CD14-positive monocyte (primary cell): ENCODE results near the gene ZNF202. TPM values are rescaled to one million over a fixed set of nuclear protein-coding genes. Genes with fewer than 3 reads are reported as not detected.

Experiments used
- DNase-seq, 3 donors: peaks; one replicate each; pipeline ENCODE4 v3.0.0-alpha.2; 2011 to 2022
- H2AFZ ChIP-seq: 2 replicates; pipeline ENCODE4 v1.6.0; 2012; ENCODE audit warnings: mild to moderate bottlenecking, low read depth, low read length, inconsistent platforms; ENCODE audit not compliant: insufficient read depth, poor library complexity, severe bottlenecking
- H3K27ac ChIP-seq, 2 donors: 1 replicate in 1 of 2; 2 replicates in 1 of 2; pipeline ENCODE4 v1.5.1; 2012 to 2013; ENCODE audit warnings: low read length in 2 of 2, control low read depth in 1 of 2, inconsistent platforms in 1 of 2, low read depth in 1 of 2, mild to moderate bottlenecking in 1 of 2
- H3K27me3 ChIP-seq, 2 donors: one replicate each; pipeline versions ENCODE4 v1.6.0 to v1.6.1; 2011 to 2013; ENCODE audit warnings: low read length in 2 of 2; ENCODE audit not compliant: control insufficient read depth in 2 of 2, insufficient read depth in 2 of 2
- H3K36me3 ChIP-seq, 2 donors: replicated peaks in 1 of 2; 1 replicate in 1 of 2; 2 replicates in 1 of 2; pipeline versions ENCODE4 v1.5.1 to v1.6.1; 2012 to 2013; ENCODE audit warnings: low read length in 2 of 2, control low read depth in 1 of 2, inconsistent platforms in 1 of 2, mild to moderate bottlenecking in 1 of 2; ENCODE audit not compliant: insufficient read depth in 2 of 2, control insufficient read depth in 1 of 2
- H3K4me1 ChIP-seq, 2 donors: 1 replicate in 1 of 2; 2 replicates in 1 of 2; pipeline versions ENCODE4 v1.5.1 to v1.6.1; 2012 to 2013; ENCODE audit warnings: low read length in 2 of 2, control low read depth in 1 of 2, inconsistent platforms in 1 of 2, mild to moderate bottlenecking in 1 of 2, moderate library complexity in 1 of 2; ENCODE audit not compliant: insufficient read depth in 2 of 2, control insufficient read depth in 1 of 2
- H3K4me2 ChIP-seq: replicated peaks from 2 replicates; pipeline ENCODE3; 2012; ENCODE audit warnings: low read length, moderate library complexity, mild to moderate bottlenecking; ENCODE audit not compliant: poor library complexity, severe bottlenecking; ENCODE audit errors: extremely low read depth
- H3K4me3 ChIP-seq, 3 experiments: fragments of 200-600 bp in 1 of 3; sonication (generic) in 1 of 3; replicated peaks in 1 of 3; 1 replicate in 2 of 3; 2 replicates in 1 of 3; pipeline ENCODE4 v1.5.1; 2011 to 2013; ENCODE audit warnings: low read length in 3 of 3, mild to moderate bottlenecking in 3 of 3, control low read depth in 2 of 3, low read depth in 2 of 3, inconsistent platforms in 1 of 3, moderate library complexity in 1 of 3
- H3K79me2 ChIP-seq: 2 replicates; pipeline ENCODE4 v1.6.0; 2012; ENCODE audit warnings: mild to moderate bottlenecking, control low read depth, inconsistent platforms, low read length, moderate library complexity; ENCODE audit not compliant: insufficient read depth
- H3K9ac ChIP-seq: 2 replicates; pipeline ENCODE4 v1.6.0; 2017; ENCODE audit warnings: low read length, mild to moderate bottlenecking; ENCODE audit not compliant: insufficient read depth, poor library complexity, severe bottlenecking
- H3K9me3 ChIP-seq, 2 donors: replicated peaks in 1 of 2; 1 replicate in 1 of 2; 2 replicates in 1 of 2; pipeline versions ENCODE4 v1.5.1 to v1.6.1; 2012 to 2013; ENCODE audit warnings: low read length in 2 of 2, control low read depth in 1 of 2; ENCODE audit not compliant: control insufficient read depth in 1 of 2, insufficient read depth in 1 of 2
- H4K20me1 ChIP-seq: 2 replicates; pipeline ENCODE4 v1.6.0; 2012; ENCODE audit warnings: mild to moderate bottlenecking, low read length, control low read depth, moderate library complexity; ENCODE audit not compliant: insufficient read depth
- H3K27ac Mint-ChIP-seq, 7 donors: one replicate each; pipeline ENCODE4 v1.8.0; 2020; ENCODE audit warnings: mild to moderate bottlenecking in 7 of 7, mixed read lengths in 7 of 7, moderate library complexity in 6 of 7, inconsistent platforms in 2 of 7
- H3K27me3 Mint-ChIP-seq, 3 donors: one replicate each; pipeline ENCODE4 v1.8.0; 2021 to 2022; ENCODE audit warnings: low read depth in 3 of 3, mild to moderate bottlenecking in 3 of 3, mixed read lengths in 3 of 3, moderate library complexity in 3 of 3, inconsistent platforms in 1 of 3
- H3K36me3 Mint-ChIP-seq, 2 donors: one replicate each; pipeline ENCODE4 v1.8.0; 2020; ENCODE audit warnings: mixed read lengths in 2 of 2, inconsistent platforms in 1 of 2, mild to moderate bottlenecking in 1 of 2
- H3K4me1 Mint-ChIP-seq: one replicate; pipeline ENCODE4 v1.8.0; 2020; ENCODE audit warnings: mild to moderate bottlenecking, mixed read lengths
- H3K4me3 Mint-ChIP-seq, 2 donors: one replicate each; pipeline ENCODE4 v1.8.0; 2020; ENCODE audit warnings: mild to moderate bottlenecking in 2 of 2, mixed read lengths in 2 of 2, moderate library complexity in 1 of 2
- H3K9me3 Mint-ChIP-seq, 7 donors: one replicate each; pipeline ENCODE4 v1.8.0; 2020 to 2022; ENCODE audit warnings: mixed read lengths in 7 of 7, mild to moderate bottlenecking in 6 of 7, moderate library complexity in 6 of 7, inconsistent platforms in 2 of 7
- WGBS: methylation state at CpG from one replicate; pipeline ENCODE4 v1.1.5; 2013; ENCODE audit warnings: missing lambda C conversion rate; ENCODE audit not compliant: insufficient coverage; 5-methylcytosine and 5-hydroxymethylcytosine counted together
- intact Hi-C, 2 donors: fragments of 100-400 bp; cut with micrococcal nuclease; formaldehyde crosslinking; loops; one replicate each; pipeline versions ENCODE4 v1.15.0 to v1.15.1; 2023
- polyA plus RNA-seq, 3 donors: library from polyadenylated mRNA; depleted of rRNA in 1 of 3; unstranded in 2 of 3; stranded (reverse) in 1 of 3; fragments of 300-500 nt in 2 of 3; fragments of >200 nt in 1 of 3; fragmentation: Illumina TruSeq in 2 of 3; gene quantifications; 1 replicate in 2 of 3; 2 replicates in 1 of 3; pipeline ENCODE4 v1.2.3, GENCODE V29; 2012 to 2021
- TF ChIP-seq, protein P1 (sequence below): fragments of 200-600 bp; IDR thresholded peaks from one replicate; pipeline ENCODE4 v1.8.0; 2022; ENCODE audit warnings: antibody characterized with exemption, mild to moderate bottlenecking

ZNF202 gene
- polyA plus RNA-seq, 3 donors = 1.5 to 6.6 (median 1.9) TPM

GRCh38 chr11:123695231-123695630 lies 46.2 kb downstream of the ZNF202 start:
- Mint-ChIP-seq H3K27ac (no peak overlapping the region), H3K36me3 (no peaks in the 10 kb centered on the region), H3K4me3 (no peak overlapping the region), H3K4me1 (peaks cover 9% of the 10 kb centered on the region), H3K27me3 (peaks cover 5 to 7% (median 6%) of the 10 kb centered on the region in 3 donors), H3K9me3 (no peaks in the 10 kb centered on the region)
- Histone ChIP-seq H3K36me3 (no peaks in the 10 kb centered on the region), H3K9me3 (no peaks in the 10 kb centered on the region), H3K27ac (no peak overlapping the region), H2AFZ (no peak overlapping the region), H3K79me2 (no peaks in the 10 kb centered on the region), H3K4me2 (no peak overlapping the region), H3K9ac (no peak overlapping the region), H3K27me3 (no peaks in the 10 kb centered on the region), H3K4me1 (no peaks in the 10 kb centered on the region), H3K4me3 (no peak overlapping the region), H4K20me1 (no peaks in the 10 kb centered on the region)
- DNase-seq = no peak
- intact Hi-C loops = no loop called here
- TF ChIP-seq, protein P1, sequence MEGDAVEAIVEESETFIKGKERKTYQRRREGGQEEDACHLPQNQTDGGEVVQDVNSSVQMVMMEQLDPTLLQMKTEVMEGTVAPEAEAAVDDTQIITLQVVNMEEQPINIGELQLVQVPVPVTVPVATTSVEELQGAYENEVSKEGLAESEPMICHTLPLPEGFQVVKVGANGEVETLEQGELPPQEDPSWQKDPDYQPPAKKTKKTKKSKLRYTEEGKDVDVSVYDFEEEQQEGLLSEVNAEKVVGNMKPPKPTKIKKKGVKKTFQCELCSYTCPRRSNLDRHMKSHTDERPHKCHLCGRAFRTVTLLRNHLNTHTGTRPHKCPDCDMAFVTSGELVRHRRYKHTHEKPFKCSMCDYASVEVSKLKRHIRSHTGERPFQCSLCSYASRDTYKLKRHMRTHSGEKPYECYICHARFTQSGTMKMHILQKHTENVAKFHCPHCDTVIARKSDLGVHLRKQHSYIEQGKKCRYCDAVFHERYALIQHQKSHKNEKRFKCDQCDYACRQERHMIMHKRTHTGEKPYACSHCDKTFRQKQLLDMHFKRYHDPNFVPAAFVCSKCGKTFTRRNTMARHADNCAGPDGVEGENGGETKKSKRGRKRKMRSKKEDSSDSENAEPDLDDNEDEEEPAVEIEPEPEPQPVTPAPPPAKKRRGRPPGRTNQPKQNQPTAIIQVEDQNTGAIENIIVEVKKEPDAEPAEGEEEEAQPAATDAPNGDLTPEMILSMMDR = no peak
- WGBS = no CpG with 5 or more reads among the region's 9 CpGs

GRCh38 chr11:123694551-123694950 lies 46.9 kb downstream of the ZNF202 start:
- no peak overlapping the region for H2AFZ ChIP-seq
- H3K4me3 ChIP-seq = no peak overlapping the region
- H3K36me3 Mint-ChIP-seq = no peaks in the 10 kb centered on the region
- H3K9ac ChIP-seq = no peak overlapping the region
- H3K4me1 Mint-ChIP-seq = peaks cover 9% of the 10 kb centered on the region
- no peaks in the 10 kb centered on the region for H3K27me3 ChIP-seq
- no peak overlapping the region for H3K4me3 Mint-ChIP-seq
- TF ChIP-seq, protein P1 = no peak
- H4K20me1 ChIP-seq = no peaks in the 10 kb centered on the region
- intact Hi-C loops = no loop called here
- H3K4me1 ChIP-seq = no peaks in the 10 kb centered on the region
- no peaks in the 10 kb centered on the region for H3K36me3 ChIP-seq
- H3K4me2 ChIP-seq = no peak overlapping the region
- WGBS = 0% methylated on average over 1 of the region's 2 CpGs
- no peak overlapping the region for H3K27ac ChIP-seq
- H3K9me3 ChIP-seq = no peaks in the 10 kb centered on the region
- H3K27ac Mint-ChIP-seq = no peak overlapping the region
- H3K79me2 ChIP-seq = no peaks in the 10 kb centered on the region
- no peaks in the 10 kb centered on the region for H3K9me3 Mint-ChIP-seq
- peaks cover 6 to 10% (median 8%) of the 10 kb centered on the region in 3 donors for H3K27me3 Mint-ChIP-seq
- DNase-seq = no peak
